GM23248 (cell line): ENCODE measurements around the gene MAB21L1. TPM values are rescaled to one million over a fixed set of nuclear protein-coding genes. Genes with fewer than 3 reads are reported as not detected.

Experiments used
- DNase-seq: peaks from one replicate; pipeline ENCODE4 v3.0.0-alpha.2; 2015
- H2AFZ ChIP-seq: fragments of 200-600 bp; sonication (generic); 2 replicates; pipeline ENCODE4 v1.6.1; 2016; ENCODE audit warnings: antibody characterized with exemption
- H3F3A ChIP-seq: fragments of 200-600 bp; sonication (generic); 2 replicates; pipeline ENCODE4 v1.6.1; 2016; ENCODE audit warnings: mild to moderate bottlenecking, antibody characterized with exemption, mixed run types; ENCODE audit not compliant: insufficient read depth
- H3K27ac ChIP-seq: fragments of 200-600 bp; sonication (generic); 2 replicates; pipeline ENCODE4 v1.5.1; 2016; ENCODE audit warnings: mild to moderate bottlenecking
- H3K27me3 ChIP-seq: fragments of 200-600 bp; sonication (generic); replicated peaks from 2 replicates; pipeline ENCODE4 v1.6.1; 2016; ENCODE audit warnings: mild to moderate bottlenecking; ENCODE audit not compliant: insufficient read depth
- H3K36me3 ChIP-seq: fragments of 200-600 bp; sonication (generic); 2 replicates; pipeline ENCODE4 v1.6.1; 2016; ENCODE audit warnings: low read depth, mild to moderate bottlenecking
- H3K4me1 ChIP-seq: fragments of 200-600 bp; sonication (generic); 2 replicates; pipeline ENCODE4 v1.6.1; 2016; ENCODE audit warnings: mild to moderate bottlenecking; ENCODE audit not compliant: insufficient read depth
- H3K4me2 ChIP-seq: fragments of 200-600 bp; sonication (generic); one replicate; pipeline ENCODE4 v1.6.1; 2016; ENCODE audit warnings: mild to moderate bottlenecking; ENCODE audit not compliant: unreplicated experiment
- H3K4me3 ChIP-seq: fragments of 200-600 bp; sonication (generic); 2 replicates; pipeline ENCODE4 v1.5.1; 2016; ENCODE audit warnings: mild to moderate bottlenecking
- H3K79me2 ChIP-seq: fragments of 200-600 bp; sonication (generic); 2 replicates; pipeline ENCODE4 v1.6.1; 2016; ENCODE audit warnings: mild to moderate bottlenecking; ENCODE audit not compliant: insufficient read depth
- H3K9ac ChIP-seq: fragments of 200-600 bp; sonication (generic); 2 replicates; pipeline ENCODE4 v1.6.1; 2016; ENCODE audit warnings: mild to moderate bottlenecking
- H3K9me2 ChIP-seq: fragments of 200-600 bp; sonication (generic); 2 replicates; pipeline ENCODE4 v1.6.1; 2016; ENCODE audit warnings: mixed run types, mild to moderate bottlenecking, moderate library complexity; ENCODE audit not compliant: insufficient read depth
- H3K9me3 ChIP-seq: fragments of 200-600 bp; sonication (generic); one replicate; pipeline ENCODE4 v1.6.1; 2017; ENCODE audit warnings: low read depth
- H4K20me1 ChIP-seq: fragments of 200-600 bp; sonication (generic); 2 replicates; pipeline ENCODE4 v1.6.0; 2016; ENCODE audit not compliant: insufficient read depth
- EZH2 ChIP-seq: fragments of 200-600 bp; sonication (generic); IDR thresholded peaks from 2 replicates; pipeline ENCODE4 v1.6.1; 2018; ENCODE audit warnings: antibody characterized with exemption, mild to moderate bottlenecking; ENCODE audit not compliant: insufficient read depth, poor library complexity, severe bottlenecking
- EZH2phosphoT487 ChIP-seq: fragments of 200-600 bp; sonication (generic); IDR thresholded peaks from 2 replicates; pipeline ENCODE4 v1.6.1; 2018; ENCODE audit warnings: antibody characterized with exemption, moderate library complexity, mild to moderate bottlenecking, low read depth; ENCODE audit not compliant: insufficient read depth
- WGBS, 2 experiments: methylation state at CpG; one replicate each; pipeline ENCODE4 v1.1.6; 2015 to 2017; ENCODE audit warnings: low lambda C conversion rate in 2 of 2, low coverage in 1 of 2; ENCODE audit errors: missing lambda C conversion rate in 2 of 2; 5-methylcytosine and 5-hydroxymethylcytosine counted together
- in situ Hi-C: fragments of 300-500 bp; cut with MboI; formaldehyde crosslinking; loops from 2 replicates; pipeline ENCODE4 v1.15.0; 2020
- polyA plus RNA-seq: library from polyadenylated mRNA; unstranded; fragments of >200 nt; fragmentation: Nextera tagmentation; extraction: Ambion mirVana; gene quantifications from 2 replicates; pipeline ENCODE4 v1.2.1, GENCODE V29; 2016
- total RNA-seq: library from RNA; depleted of rRNA; stranded (reverse); fragments of >200 nt; shearing (Covaris generic); gene quantifications from 2 replicates; pipeline ENCODE4 v1.2.3, GENCODE V29; 2014; rRNA removed

MAB21L1 gene
- total RNA-seq (13.1 and 13.4 TPM in 2 replicates), polyA plus RNA-seq (13.0 and 14.4 TPM in 2 replicates)

DNA sequence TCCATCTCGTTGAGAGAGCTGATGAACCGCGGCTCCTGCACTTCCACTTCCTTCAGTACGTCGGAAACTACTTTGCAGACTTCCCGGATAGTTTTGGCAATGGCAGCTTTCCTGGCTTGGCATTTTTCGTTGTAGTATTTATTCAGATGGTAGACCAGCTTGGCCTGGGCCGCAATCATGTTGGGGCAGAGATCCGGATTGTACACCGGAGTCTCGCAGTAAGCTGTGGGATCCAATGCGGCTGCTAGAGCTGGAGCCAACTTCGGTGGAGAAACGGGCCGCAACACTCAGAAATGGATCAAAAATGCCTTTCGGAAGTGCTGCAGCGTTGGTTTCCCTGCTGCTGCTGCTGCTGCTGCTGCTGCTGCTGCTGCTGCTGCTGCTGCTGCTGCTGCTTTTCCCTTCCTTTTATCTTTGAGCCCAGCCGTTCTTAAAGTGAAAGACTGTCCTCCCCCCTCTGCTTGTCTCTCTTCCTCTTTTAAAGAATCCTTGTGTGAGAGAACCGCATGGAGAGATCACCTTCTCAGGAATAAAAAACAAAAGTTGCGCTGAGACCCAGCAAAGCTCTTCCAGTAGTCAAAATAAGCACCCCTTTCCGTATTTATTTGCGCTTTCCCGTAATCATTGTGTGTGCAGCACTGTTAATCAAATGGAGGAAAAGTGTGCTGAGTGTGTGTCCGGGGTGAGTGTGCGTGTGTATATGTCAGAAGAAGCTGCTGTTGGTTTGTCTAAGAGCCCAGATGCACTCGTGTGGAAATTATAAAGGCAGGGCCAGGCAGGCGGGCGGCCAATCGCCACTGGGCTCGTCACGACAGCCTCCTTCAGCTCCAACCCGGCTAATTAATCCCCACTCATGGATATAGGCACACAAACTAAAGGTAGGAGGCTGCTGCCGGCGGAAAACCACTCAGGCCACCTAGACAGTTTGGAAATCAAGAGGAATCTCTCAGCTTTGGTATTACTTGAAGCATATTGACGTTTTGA lies at the start of gene MAB21L1:
MAB21L1 (minus strand) TSS at position 730 of the 984 bp plus-strand sequence; CDS start at position 179, 551 bp downstream.
- Histone ChIP-seq H3K27me3 (no peaks in the 10 kb centered on the region), H3K9ac (peak within 1 kb of the TSS; percentile 90), H3K9me2 (no peaks in the 10 kb centered on the region), H3K4me3 (peak within 1 kb of the TSS; percentile 99), H3K4me2 (peak within 1 kb of the TSS; percentile 100), H2AFZ (peak within 1 kb of the TSS; percentile 86), H3K4me1 (0 out of 2 replicates have a peak, but pooled peaks cover 5% of the 10 kb centered on the region), H3K36me3 (no peaks in the 10 kb centered on the region), H4K20me1 (no peaks in the 10 kb centered on the region), H3K9me3 (no peaks in the 10 kb centered on the region), H3K79me2 (peaks cover 54% of the 10 kb centered on the region), H3K27ac (peak within 1 kb of the TSS; percentile 89), H3F3A (peaks cover 25% of the 10 kb centered on the region)
- DNase-seq = peak; percentile 89
- in situ Hi-C loops = loop anchor here (10.0 kb wide), 1 partner anchor 249 kb away; no protein-coding TSS in a partner anchor
- TF ChIP-seq EZH2 (no peak), EZH2phosphoT487 (no peak)
- WGBS, 2 experiments = 1% methylated on average over 35 of the region's 35 CpGs

- TF ChIP-seq EZH2 (no peak), EZH2phosphoT487 (no peak)
- no peaks in the 10 kb centered on the region for H3K9me2 ChIP-seq
- no peaks in the 10 kb centered on the region for H3F3A ChIP-seq
- in situ Hi-C loops = no loop called here
- H3K4me2 ChIP-seq = no peak overlapping the region
- H3K79me2 ChIP-seq = no peaks in the 10 kb centered on the region
- no peak overlapping the region for H3K9ac ChIP-seq
- H2AFZ ChIP-seq = no peak overlapping the region
- no peaks in the 10 kb centered on the region for H4K20me1 ChIP-seq
- WGBS, 2 experiments = 31 to 36% methylated on average over 3 of the region's 3 CpGs
- no peaks in the 10 kb centered on the region for H3K27me3 ChIP-seq
- H3K36me3 ChIP-seq = no peaks in the 10 kb centered on the region
- H3K4me1 ChIP-seq = no peaks in the 10 kb centered on the region
- H3K27ac ChIP-seq = no peak overlapping the region
- H3K4me3 ChIP-seq = no peak overlapping the region
- H3K9me3 ChIP-seq = no peaks in the 10 kb centered on the region
- no peak for DNase-seq
Measured at GRCh38 chr13:35524171-35524570, 47.7 kb upstream of the MAB21L1 start.

DNA sequence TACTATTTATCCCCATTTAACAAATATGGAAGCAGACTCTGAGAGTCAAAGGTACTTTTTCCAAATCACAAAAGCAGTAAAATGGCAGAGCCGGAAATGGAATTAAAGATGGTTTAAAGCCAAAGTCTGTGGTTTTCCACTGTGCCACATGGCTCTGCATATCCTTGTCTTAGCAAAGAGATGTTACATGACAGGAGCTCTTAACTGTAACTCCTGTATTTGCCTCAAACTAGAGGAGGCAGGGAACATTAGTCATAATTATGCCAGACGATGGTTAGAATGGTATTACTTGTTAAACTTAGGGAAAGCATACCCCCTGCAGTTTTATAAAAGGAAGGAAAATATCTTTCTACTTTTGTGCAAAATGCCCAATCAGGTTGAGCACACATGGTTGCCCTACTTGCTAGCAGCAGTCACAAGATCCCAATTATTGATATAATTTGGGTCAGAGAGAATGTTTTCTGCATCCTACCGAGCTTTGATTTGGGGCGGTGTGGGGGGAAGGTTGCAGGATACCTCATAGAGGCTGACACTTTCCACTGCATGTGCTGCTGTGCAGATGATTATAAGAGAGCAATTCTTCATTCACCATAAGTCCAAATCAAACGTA lies 42.0 kb upstream of the MAB21L1 start:
- no peaks in the 10 kb centered on the region for H3K9me3 ChIP-seq
- WGBS, 2 experiments = 83 to 92% methylated on average over 5 of the region's 5 CpGs
- H3F3A ChIP-seq = no peaks in the 10 kb centered on the region
- TF ChIP-seq EZH2 (no peak), EZH2phosphoT487 (no peak)
- no peaks in the 10 kb centered on the region for H3K4me1 ChIP-seq
- no peaks in the 10 kb centered on the region for H3K9me2 ChIP-seq
- H3K36me3 ChIP-seq = no peaks in the 10 kb centered on the region
- no peak for DNase-seq
- H4K20me1 ChIP-seq = no peaks in the 10 kb centered on the region
- in situ Hi-C loops = no loop called here
- no peak overlapping the region for H3K9ac ChIP-seq
- H3K79me2 ChIP-seq = no peaks in the 10 kb centered on the region
- H3K4me3 ChIP-seq = no peak overlapping the region
- no peaks in the 10 kb centered on the region for H3K27me3 ChIP-seq
- H3K27ac ChIP-seq = no peak overlapping the region
- H2AFZ ChIP-seq = no peak overlapping the region
- no peak overlapping the region for H3K4me2 ChIP-seq

DNA sequence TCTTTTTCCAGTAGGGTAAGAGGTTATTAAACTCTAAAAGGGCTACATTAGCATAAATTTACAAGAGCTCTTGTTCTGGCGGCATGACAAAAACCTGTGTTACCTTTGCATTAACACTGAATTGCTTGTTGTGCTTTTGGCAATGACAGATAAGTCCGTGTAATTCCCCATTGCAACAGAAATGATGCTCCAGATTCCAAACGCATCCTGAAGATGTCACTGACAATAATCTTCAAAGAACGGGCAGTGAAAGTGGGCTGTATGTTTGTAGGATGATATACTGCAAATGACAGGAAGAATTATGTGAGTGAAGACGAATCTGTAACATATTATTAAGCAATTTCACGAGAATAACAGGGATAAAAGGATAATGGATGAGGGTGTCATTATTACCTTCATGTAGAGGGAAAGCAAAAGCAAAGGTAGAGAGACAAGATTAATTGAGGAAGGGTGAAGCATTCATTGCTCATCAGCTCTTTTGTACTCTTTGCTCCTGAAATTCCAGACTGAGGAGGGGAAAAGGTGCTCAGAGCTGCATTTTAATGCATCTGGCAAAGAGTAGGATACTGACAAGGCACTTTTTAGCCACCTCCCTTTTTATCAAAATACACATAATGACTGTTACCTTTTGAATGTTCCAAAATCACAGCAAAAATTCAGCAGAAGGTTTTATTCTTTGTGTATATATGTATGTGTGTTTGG lies 38.5 kb upstream of the MAB21L1 start:
- in situ Hi-C loops = no loop called here
- no peak overlapping the region for H2AFZ ChIP-seq
- H3K27ac ChIP-seq = no peak overlapping the region
- H3K9me3 ChIP-seq = no peaks in the 10 kb centered on the region
- H4K20me1 ChIP-seq = no peaks in the 10 kb centered on the region
- no peak overlapping the region for H3K9ac ChIP-seq
- H3K36me3 ChIP-seq = no peaks in the 10 kb centered on the region
- H3K79me2 ChIP-seq = no peaks in the 10 kb centered on the region
- no peak for DNase-seq
- TF ChIP-seq EZH2phosphoT487 (no peak), EZH2 (no peak)
- H3F3A ChIP-seq = peaks cover 7% of the 10 kb centered on the region
- H3K4me1 ChIP-seq = peaks cover 12% of the 10 kb centered on the region
- 52 to 54% methylated on average over 6 of the region's 6 CpGs for WGBS, 2 experiments
- no peaks in the 10 kb centered on the region for H3K9me2 ChIP-seq
- no peak overlapping the region for H3K4me3 ChIP-seq
- H3K4me2 ChIP-seq = no peak overlapping the region
- no peaks in the 10 kb centered on the region for H3K27me3 ChIP-seq
